GM12878 (cell line): ENCODE data around the gene ESR1. TPM values are rescaled to one million over a fixed set of nuclear protein-coding genes. Genes with fewer than 3 reads are reported as not detected.

Source experiments
- ATAC-seq: fragments of 200-7000 bp; cut with Tn5 transposase; 3 replicates; pipeline ENCODE4 v1.9.1; 2020; ENCODE audit warnings: mild to moderate bottlenecking, moderate library complexity
- BruUV-seq: library from RNA; stranded (reverse); fragments of 400-500 nt; replicated peaks from 2 replicates; lab custom pipeline; 2021; lab: Mats Ljungman, UMichigan
- CTCF ChIA-PET: fragments of 300-600 bp; sonication (Branson Sonifier 250); formaldehyde crosslinking; extraction: SDS; loops from one replicate; lab custom pipeline; 2021; ENCODE audit warnings: inconsistent platforms; lab: Yijun Ruan, JAX
- POLR2A ChIA-PET: fragments of 350-600 bp; formaldehyde crosslinking; extraction: SDS; loops from one replicate; lab custom pipeline; 2021; ENCODE audit warnings: inconsistent platforms; lab: Charles Lee
- RAD21 ChIA-PET: fragments of 300-600 bp; sonication (Branson Sonifier 250); formaldehyde crosslinking; loops from one replicate; lab custom pipeline; 2023; ENCODE audit warnings: antibody characterized with exemption; ENCODE audit not compliant: unreplicated experiment; lab: Charles Lee
- SMC1A ChIA-PET: fragments of 300-600 bp; sonication (Branson Sonifier 250); formaldehyde crosslinking; loops from one replicate; lab custom pipeline; 2023; ENCODE audit not compliant: unreplicated experiment, uncharacterized antibody; lab: Charles Lee
- DNase-seq: peaks from one replicate; pipeline ENCODE4 v3.0.0-alpha.2; 2011; ENCODE audit warnings: low read depth, low spot score
- FAIRE-seq: peaks from 3 replicates; lab custom pipeline; 2011; peaks lifted over from hg19 to GRCh38; lab: Jason Lieb, UNC
- H2AFZ ChIP-seq: 2 replicates; pipeline ENCODE4 v1.6.0; 2011; ENCODE audit warnings: low read depth, low read length, control low read depth; ENCODE audit not compliant: control insufficient read depth
- H3K27ac ChIP-seq: 2 replicates; pipeline ENCODE4 v1.5.1; 2011; ENCODE audit warnings: control low read depth; ENCODE audit not compliant: control insufficient read depth, insufficient read depth
- H3K27me3 ChIP-seq, 2 experiments: replicated peaks in 1 of 2; 2 replicates each; pipeline versions ENCODE4 v1.6.0 to v1.6.1; 2011; ENCODE audit warnings: low read length in 1 of 2; ENCODE audit not compliant: control insufficient read depth in 2 of 2, insufficient read depth in 2 of 2
- H3K36me3 ChIP-seq, 2 experiments: 2 replicates each; pipeline ENCODE4 v1.5.1; 2011; ENCODE audit warnings: low read length in 1 of 2; ENCODE audit not compliant: control insufficient read depth in 2 of 2, insufficient read depth in 2 of 2
- H3K4me1 ChIP-seq: 2 replicates; pipeline ENCODE4 v1.6.1; 2011; ENCODE audit warnings: mild to moderate bottlenecking, low read length, moderate library complexity, mixed read lengths; ENCODE audit not compliant: control insufficient read depth, insufficient read depth
- H3K4me2 ChIP-seq: 2 replicates; pipeline ENCODE4 v1.6.0; 2011; ENCODE audit warnings: control low read depth; ENCODE audit not compliant: control insufficient read depth, insufficient read depth
- H3K4me3 ChIP-seq: fragments of 200-600 bp; sonication (generic); 2 replicates; pipeline ENCODE4 v1.5.1; 2016
- H3K79me2 ChIP-seq: 2 replicates; pipeline ENCODE4 v1.6.0; 2011; ENCODE audit warnings: low read length; ENCODE audit not compliant: control insufficient read depth, insufficient read depth
- H3K9ac ChIP-seq: 2 replicates; pipeline ENCODE4 v1.8.0; 2011; ENCODE audit warnings: low read length, control low read depth, mixed read lengths; ENCODE audit not compliant: control insufficient read depth, insufficient read depth
- H3K9me3 ChIP-seq: replicated peaks from 3 replicates; pipeline ENCODE4 v1.5.1; 2011; ENCODE audit warnings: mild to moderate bottlenecking, low read length; ENCODE audit not compliant: control insufficient read depth, insufficient read depth
- H4K20me1 ChIP-seq: 2 replicates; pipeline ENCODE4 v1.6.0; 2011; ENCODE audit not compliant: control insufficient read depth, insufficient read depth
- ATF2 ChIP-seq: IDR thresholded peaks from 2 replicates; pipeline ENCODE4 v1.6.1; 2012; ENCODE audit warnings: low read length, inconsistent platforms
- ATF7 ChIP-seq: fragments of 450-650 bp; IDR thresholded peaks from 2 replicates; pipeline ENCODE4 v1.6.1; 2016; ENCODE audit warnings: low read depth, mild to moderate bottlenecking
- CBFB ChIP-seq: IDR thresholded peaks from 2 replicates; pipeline ENCODE4 v1.6.1; 2016; ENCODE audit warnings: antibody characterized with exemption, low read depth
- CEBPB ChIP-seq, 2 experiments: fragments of 150-350 bp in 1 of 2; IDR thresholded peaks; 2 replicates each; pipeline ENCODE4 v1.6.1; 2012 to 2014; ENCODE audit warnings: low read depth in 2 of 2, low read length in 2 of 2, borderline replicate concordance in 1 of 2, inconsistent platforms in 1 of 2
- ESRRA ChIP-seq: IDR thresholded peaks from 2 replicates; pipeline ENCODE4 v1.6.1; 2012; ENCODE audit warnings: mild to moderate bottlenecking, low read length, improper control_type of control experiment
- IKZF2 ChIP-seq, 2 experiments: fragments of 450-650 bp; IDR thresholded peaks; 2 replicates each; pipeline ENCODE4 v1.6.1; 2017; ENCODE audit warnings: mild to moderate bottlenecking in 2 of 2, moderate library complexity in 2 of 2
- IRF3 ChIP-seq: fragments of 450-650 bp; IDR thresholded peaks from 2 replicates; pipeline ENCODE4 v1.6.1; 2014; ENCODE audit warnings: mild to moderate bottlenecking
- LARP7 ChIP-seq: fragments of 450-650 bp; IDR thresholded peaks from 2 replicates; pipeline ENCODE4 v1.6.1; 2017; ENCODE audit warnings: mild to moderate bottlenecking
- STAT1 ChIP-seq: fragments of 450-650 bp; conservative IDR thresholded peaks from 2 replicates; pipeline ENCODE4 v1.6.1; 2014; ENCODE audit warnings: antibody characterized with exemption, mild to moderate bottlenecking
- TBL1XR1 ChIP-seq: IDR thresholded peaks from 2 replicates; pipeline ENCODE4 v1.6.1; 2012; ENCODE audit warnings: low read depth, low read length, improper control_type of control experiment
- ZNF687 ChIP-seq: fragments of 450-650 bp; IDR thresholded peaks from 2 replicates; pipeline ENCODE4 v1.6.1; 2017; ENCODE audit warnings: mild to moderate bottlenecking, moderate library complexity
- WGBS: methylation state at CpG from one replicate; pipeline ENCODE4 v1.1.6; 2016; ENCODE audit warnings: low lambda C conversion rate; ENCODE audit not compliant: insufficient replicate concordance, insufficient coverage; ENCODE audit errors: missing lambda C conversion rate; 5-methylcytosine and 5-hydroxymethylcytosine counted together
- in situ Hi-C: fragments of 300-500 bp; cut with MboI; formaldehyde crosslinking; loops from 9 replicates; pipeline ENCODE4 v1.14.3; 2018; ENCODE audit warnings: mixed read lengths
- intact Hi-C: fragments of 100-400 bp; cut with micrococcal nuclease; formaldehyde crosslinking; loops from one replicate; pipeline ENCODE4 v1.14.2; 2022; ENCODE audit not compliant: unreplicated experiment
- polyA plus RNA-seq, 11 experiments: library from polyadenylated mRNA; depleted of rRNA in 4 of 11; unstranded in 6 of 11; stranded (reverse) in 5 of 11; fragments of >200 nt; fragmentation: Nextera tagmentation in 4 of 11; fragmentation: Illumina TruSeq in 1 of 11; extraction: Ambion mirVana in 4 of 11; extraction: Trizol in 1 of 11; gene quantifications; 1 replicate in 1 of 11; 2 replicates in 10 of 11; pipeline versions ENCODE4 v1.2.1 to v1.2.3, GENCODE V29; 2011 to 2016; ENCODE audit warnings: inconsistent platforms in 2 of 11, missing spikeins in 2 of 11, low read depth in 1 of 11
- total RNA-seq, 4 experiments: library from RNA; depleted of rRNA in 3 of 4; stranded (reverse); fragments of >200 nt in 3 of 4; fragmentation: Illumina TruSeq in 1 of 4; extraction: Trizol in 1 of 4; gene quantifications; 2 replicates each; pipeline versions ENCODE4 v1.2.1 to v1.2.3, GENCODE V29; 2013 to 2021

Gene ESR1
- total and polyA plus RNA-seq, 10 of the 15 experiments (the other 5 are each of a cell fraction or from before 2014, with no cell fraction given) = 0.03 to 0.51 (median 0.21) TPM; not detected in 4

GRCh38 chr6:152118224-152118623 is 310.7 kb downstream of the ESR1 start:
- SMC1A ChIA-PET = interaction anchor here (0.9 to 2.7 kb wide), 4 partner anchors 9 to 428 kb away, joined by 4 to 14 read pairs (median 4); no protein-coding TSS in a partner anchor
- Histone ChIP-seq H3K79me2 (no peaks in the 10 kb centered on the region), H3K27ac (no peak overlapping the region), H3K9me3 (no peaks in the 10 kb centered on the region)
- ATAC-seq = no peak
- DNase-seq = no peak
- no peak for TF ChIP-seq STAT1
- no peak for TF ChIP-seq CBFB
- TF ChIP-seq ATF7 = no peak
- no peak for TF ChIP-seq IRF3
- TF ChIP-seq IKZF2 (IDR thresholded peaks at IDR 0.05) = no peak
- TF ChIP-seq LARP7 = no peak
- TF ChIP-seq TBL1XR1 = no peak
- no peak for TF ChIP-seq ESRRA
- TF ChIP-seq CEBPB (IDR thresholded peaks at IDR 0.05; ENCODE audit: borderline replicate concordance in 1 of 2, low read depth in 2 of 2, low read length in 2 of 2) = no peak
- TF ChIP-seq ZNF687 = no peak
- TF ChIP-seq ATF2 = no peak
- TF ChIP-seq, all 136 proteins: peak for 0
- ChIA-PET CTCF (interaction anchor here (1.2 to 2.6 kb wide), 4 partner anchors 346 to 442 kb away, joined by 3 to 11 read pairs (median 4); no protein-coding TSS in a partner anchor), POLR2A (no interaction called here), RAD21 (no interaction called here)
- no TSS peak for BruUV-seq
- Histone ChIP-seq H3K36me3 (no peaks in the 10 kb centered on the region), H3K4me2 (no peak overlapping the region), H4K20me1 (no peaks in the 10 kb centered on the region), H2AFZ (no peak overlapping the region), H3K9ac (no peak overlapping the region), H3K27me3 (no peaks in the 10 kb centered on the region), H3K4me1 (0 out of 2 replicates have a peak, but pooled peaks cover 4% of the 10 kb centered on the region), H3K4me3 (no peak overlapping the region)
- in situ Hi-C loops = no loop called here
- WGBS = 97% methylated on average over 3 of the region's 3 CpGs
- FAIRE-seq = no peak
- intact Hi-C loops = no loop called here
